Brain microvascular endothelial cell (primary cell): ENCODE results near the gene ANKRD10.

Experiments used
- DNase-seq: peaks from one replicate; pipeline ENCODE4 v3.0.0-alpha.2; 2020
- H3K27ac ChIP-seq: fragments of 250-450 bp; sonication (Bioruptor Pico); 2 replicates; pipeline ENCODE4 v1.5.1; 2020; ENCODE audit warnings: mild to moderate bottlenecking, moderate library complexity
- H3K27me3 ChIP-seq: fragments of 250-450 bp; sonication (Bioruptor Pico); replicated peaks from 2 replicates; pipeline ENCODE4 v1.5.1; 2020; ENCODE audit warnings: mild to moderate bottlenecking
- H3K36me3 ChIP-seq: fragments of 250-450 bp; sonication (Bioruptor Pico); replicated peaks from 2 replicates; pipeline ENCODE4 v1.5.1; 2020; ENCODE audit warnings: mild to moderate bottlenecking
- H3K4me3 ChIP-seq: 2 replicates; pipeline ENCODE4 v1.5.1; 2011; ENCODE audit warnings: low read depth, mild to moderate bottlenecking, control low read depth, low read length, moderate library complexity
- CTCF ChIP-seq: IDR thresholded peaks from 2 replicates; pipeline ENCODE4 v1.5.1; 2011; ENCODE audit warnings: low read depth, mild to moderate bottlenecking, moderate library complexity, low read length, control low read depth, inconsistent platforms; ENCODE audit errors: missing control alignments
- in situ Hi-C: cut with HindIII; loops from 2 replicates; pipeline ENCODE4 v1.10.0; 2017; ENCODE audit warnings: low sequenced_read_pairs, low pct_ligation_motif_present

Gene ANKRD10

GRCh38 chr13:110829486-110829885 is 85.4 kb downstream of the ANKRD10 start:
- in situ Hi-C loops, result no loop called here
- DNase-seq, result no peak
- TF ChIP-seq CTCF, result no peak
- no peak overlapping the region for H3K4me3 ChIP-seq
- H3K36me3 ChIP-seq, result no peaks in the 10 kb centered on the region
- H3K27ac ChIP-seq, result no peak overlapping the region
- H3K27me3 ChIP-seq, result no peaks in the 10 kb centered on the region

GRCh38 chr13:110828705-110829104 is 86.2 kb downstream of the ANKRD10 start:
- DNase-seq, result no peak
- in situ Hi-C loops, result no loop called here
- no peaks in the 10 kb centered on the region for H3K27me3 ChIP-seq
- no peak overlapping the region for H3K4me3 ChIP-seq
- no peak overlapping the region for H3K27ac ChIP-seq
- H3K36me3 ChIP-seq, result no peaks in the 10 kb centered on the region
- TF ChIP-seq CTCF, result no peak
